ENCODE results near the gene BNC2. TPM values are rescaled to one million over a fixed set of nuclear protein-coding genes. Genes with fewer than 3 reads are reported as not detected.

Gene BNC2
- total and polyA plus RNA-seq, 5 donors from 2014 or later: not detected

DNA sequence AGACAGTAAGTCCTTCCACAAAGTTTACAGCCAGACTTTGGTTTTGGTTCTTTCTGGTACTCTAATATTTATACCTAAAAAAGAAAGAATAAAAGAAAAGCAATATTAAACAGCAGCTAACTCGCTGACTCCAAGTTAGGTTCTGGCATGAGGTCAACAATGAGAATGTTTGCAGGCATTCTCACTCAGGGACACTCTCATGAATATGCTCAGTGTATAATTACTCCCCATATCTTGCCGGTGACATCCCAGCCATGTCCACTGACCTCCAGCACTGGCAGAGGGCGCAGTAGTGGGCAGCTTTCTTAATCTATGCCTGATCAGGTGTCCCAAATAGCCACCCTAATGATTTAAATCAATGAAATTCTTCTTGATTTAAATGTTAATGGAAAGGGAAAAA is 151.5 kb downstream of the BNC2 start:
- no peak overlapping the region for H3K27ac Mint-ChIP-seq
- DNase-seq: no peak
- H3K27me3 ChIP-seq (ENCODE audit: control insufficient read depth, insufficient read depth, low read length): no peaks in the 10 kb centered on the region
- no peak overlapping the region for H3K27ac ChIP-seq (ENCODE audit: insufficient read depth, low read length, poor library complexity, severe bottlenecking)
- no peak for ATAC-seq (ENCODE audit: low read depth in 2 of 2)
- H3K9me3 Mint-ChIP-seq: peaks cover 0 to under 1% (median 0%) of the 10 kb centered on the region in 7 donors
- H3K27me3 Mint-ChIP-seq: no peaks in the 10 kb centered on the region
- no peaks in the 10 kb centered on the region for H3K4me1 ChIP-seq (ENCODE audit: control insufficient read depth, insufficient read depth, low read length, poor library complexity, severe bottlenecking)
- H3K36me3 Mint-ChIP-seq: no peaks in the 10 kb centered on the region
- H3K4me1 Mint-ChIP-seq: no peaks in the 10 kb centered on the region
- H3K4me3 ChIP-seq (ENCODE audit: low read depth, low read length): no peak overlapping the region
- H3K4me3 Mint-ChIP-seq: no peak overlapping the region
- no peaks in the 10 kb centered on the region for H3K9me3 ChIP-seq (ENCODE audit: control insufficient read depth in 2 of 2, low read length in 2 of 2)
- H3K36me3 ChIP-seq (ENCODE audit: control insufficient read depth, insufficient read depth, low read length): no peaks in the 10 kb centered on the region

- no peaks in the 10 kb centered on the region for H3K27me3 ChIP-seq (ENCODE audit: control insufficient read depth, insufficient read depth, low read length)
- Mint-ChIP-seq H3K36me3 (no peaks in the 10 kb centered on the region), H3K4me3 (no peak overlapping the region), H3K9me3 (peaks cover 0 to 2% (median 0%) of the 10 kb centered on the region in 7 donors), H3K27ac (no peak overlapping the region), H3K4me1 (no peaks in the 10 kb centered on the region), H3K27me3 (no peaks in the 10 kb centered on the region)
- H3K9me3 ChIP-seq (ENCODE audit: control insufficient read depth in 2 of 2, low read length in 2 of 2): no peaks in the 10 kb centered on the region
- no peak for ATAC-seq (ENCODE audit: low read depth in 2 of 2)
- DNase-seq: no peak
- H3K36me3 ChIP-seq (ENCODE audit: control insufficient read depth, insufficient read depth, low read length): no peaks in the 10 kb centered on the region
- H3K27ac ChIP-seq (ENCODE audit: insufficient read depth, low read length, poor library complexity, severe bottlenecking): no peak overlapping the region
- no peak overlapping the region for H3K4me3 ChIP-seq (ENCODE audit: low read depth, low read length)
- H3K4me1 ChIP-seq (ENCODE audit: control insufficient read depth, insufficient read depth, low read length, poor library complexity, severe bottlenecking): no peaks in the 10 kb centered on the region
Observed at GRCh38 chr9:16718296-16718695, 152.2 kb downstream of the BNC2 start.

GRCh38 chr9:16716601-16717000 is 153.9 kb downstream of the BNC2 start:
- no peak overlapping the region for H3K4me3 ChIP-seq (ENCODE audit: low read depth, low read length)
- no peaks in the 10 kb centered on the region for H3K36me3 ChIP-seq (ENCODE audit: control insufficient read depth, insufficient read depth, low read length)
- H3K9me3 Mint-ChIP-seq: peaks cover 0 to 2% (median 0%) of the 10 kb centered on the region in 7 donors
- H3K27ac ChIP-seq (ENCODE audit: insufficient read depth, low read length, poor library complexity, severe bottlenecking): no peak overlapping the region
- H3K36me3 Mint-ChIP-seq: no peaks in the 10 kb centered on the region
- H3K4me1 Mint-ChIP-seq: no peaks in the 10 kb centered on the region
- no peaks in the 10 kb centered on the region for H3K9me3 ChIP-seq (ENCODE audit: control insufficient read depth in 2 of 2, low read length in 2 of 2)
- H3K27me3 Mint-ChIP-seq: no peaks in the 10 kb centered on the region
- H3K4me1 ChIP-seq (ENCODE audit: control insufficient read depth, insufficient read depth, low read length, poor library complexity, severe bottlenecking): no peaks in the 10 kb centered on the region
- DNase-seq: no peak
- no peak overlapping the region for H3K27ac Mint-ChIP-seq
- H3K4me3 Mint-ChIP-seq: no peak overlapping the region
- ATAC-seq (ENCODE audit: low read depth in 2 of 2): no peak
- no peaks in the 10 kb centered on the region for H3K27me3 ChIP-seq (ENCODE audit: control insufficient read depth, insufficient read depth, low read length)

DNA sequence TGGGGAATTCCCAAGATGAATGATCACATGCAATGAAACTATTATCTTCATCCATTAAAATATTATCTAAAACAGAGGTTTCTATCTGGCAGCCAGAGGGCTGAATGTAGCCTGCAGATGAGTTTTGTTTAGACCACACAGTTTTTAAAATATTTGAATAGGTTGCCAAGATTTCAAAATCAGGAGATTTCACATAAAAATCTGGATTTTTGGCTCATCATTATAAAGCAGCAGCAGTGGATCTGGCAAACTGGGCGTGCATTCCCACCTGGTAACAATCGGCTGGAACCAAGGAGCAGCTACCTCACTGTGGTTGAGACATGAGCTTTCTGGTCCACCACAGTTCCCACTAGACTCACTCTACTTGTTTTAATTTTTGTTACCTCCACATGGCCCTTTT is 155.1 kb downstream of the BNC2 start:
- Mint-ChIP-seq H3K27ac (no peak overlapping the region), H3K27me3 (no peaks in the 10 kb centered on the region), H3K4me1 (no peaks in the 10 kb centered on the region), H3K36me3 (no peaks in the 10 kb centered on the region), H3K9me3 (peaks cover 0 to 3% (median 2%) of the 10 kb centered on the region in 7 donors), H3K4me3 (no peak overlapping the region)
- H3K27me3 ChIP-seq (ENCODE audit: control insufficient read depth, insufficient read depth, low read length): no peaks in the 10 kb centered on the region
- ATAC-seq (ENCODE audit: low read depth in 2 of 2) (no peak), DNase-seq (no peak)
- H3K9me3 ChIP-seq (ENCODE audit: control insufficient read depth in 2 of 2, low read length in 2 of 2): no peaks in the 10 kb centered on the region
- no peaks in the 10 kb centered on the region for H3K4me1 ChIP-seq (ENCODE audit: control insufficient read depth, insufficient read depth, low read length, poor library complexity, severe bottlenecking)
- H3K4me3 ChIP-seq (ENCODE audit: low read depth, low read length): no peak overlapping the region
- no peak overlapping the region for H3K27ac ChIP-seq (ENCODE audit: insufficient read depth, low read length, poor library complexity, severe bottlenecking)
- no peaks in the 10 kb centered on the region for H3K36me3 ChIP-seq (ENCODE audit: control insufficient read depth, insufficient read depth, low read length)

DNA sequence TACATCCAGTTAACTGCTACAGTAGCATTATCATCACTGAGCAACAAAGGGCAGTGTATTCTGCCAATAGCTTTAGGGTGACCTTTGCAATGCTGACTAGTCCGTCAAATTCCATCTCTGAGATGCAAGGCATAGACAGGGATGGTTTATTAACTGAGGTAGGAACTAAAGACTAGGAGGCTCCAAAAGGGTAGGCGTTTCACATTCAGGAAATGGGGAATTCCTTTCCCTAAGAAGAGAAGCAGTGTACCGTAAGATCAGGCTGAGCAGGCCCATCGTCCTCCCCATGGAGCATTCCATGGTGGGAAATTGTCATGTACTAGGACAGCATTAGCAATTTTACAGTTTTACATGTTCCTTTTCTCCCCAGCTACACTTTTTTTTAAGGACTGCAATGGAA is 157.7 kb downstream of the BNC2 start:
- DNase-seq (no peak), ATAC-seq (ENCODE audit: low read depth in 2 of 2) (no peak)
- H3K27me3 ChIP-seq (ENCODE audit: control insufficient read depth, insufficient read depth, low read length): no peaks in the 10 kb centered on the region
- H3K27me3 Mint-ChIP-seq: no peaks in the 10 kb centered on the region
- peaks cover 0 to 7% (median 2%) of the 10 kb centered on the region in 7 donors for H3K9me3 Mint-ChIP-seq
- H3K4me3 Mint-ChIP-seq: no peak overlapping the region
- H3K4me1 ChIP-seq (ENCODE audit: control insufficient read depth, insufficient read depth, low read length, poor library complexity, severe bottlenecking): no peaks in the 10 kb centered on the region
- no peaks in the 10 kb centered on the region for H3K36me3 Mint-ChIP-seq
- H3K9me3 ChIP-seq (ENCODE audit: control insufficient read depth in 2 of 2, low read length in 2 of 2): no peaks in the 10 kb centered on the region
- no peaks in the 10 kb centered on the region for H3K4me1 Mint-ChIP-seq
- H3K27ac ChIP-seq (ENCODE audit: insufficient read depth, low read length, poor library complexity, severe bottlenecking): no peak overlapping the region
- no peaks in the 10 kb centered on the region for H3K36me3 ChIP-seq (ENCODE audit: control insufficient read depth, insufficient read depth, low read length)
- no peak overlapping the region for H3K4me3 ChIP-seq (ENCODE audit: low read depth, low read length)
- no peak overlapping the region for H3K27ac Mint-ChIP-seq

DNA sequence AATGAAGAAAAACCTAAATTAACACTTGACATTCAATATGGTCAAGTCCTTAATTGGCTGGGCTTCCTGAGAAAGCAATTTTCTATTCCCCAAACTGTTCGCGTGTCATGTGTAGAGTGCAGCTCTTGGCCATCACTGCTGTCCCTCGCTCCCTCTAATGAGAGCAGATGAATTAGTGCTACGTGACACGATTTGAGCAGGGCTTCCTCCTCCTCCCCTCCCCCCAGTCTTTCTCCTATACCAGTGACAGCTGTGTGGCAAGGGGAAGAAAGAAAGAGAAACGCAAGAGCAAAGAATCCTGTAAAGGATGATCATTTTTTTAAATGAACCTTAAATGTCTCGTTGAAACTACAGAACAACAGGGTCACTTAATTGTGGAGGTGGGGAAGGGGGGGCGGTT is 159.6 kb downstream of the BNC2 start:
- H3K4me1 Mint-ChIP-seq: no peaks in the 10 kb centered on the region
- no peak overlapping the region for H3K27ac Mint-ChIP-seq
- Histone ChIP-seq H3K4me1 (ENCODE audit: control insufficient read depth, insufficient read depth, low read length, poor library complexity, severe bottlenecking) (no peaks in the 10 kb centered on the region), H3K27me3 (ENCODE audit: control insufficient read depth, insufficient read depth, low read length) (no peaks in the 10 kb centered on the region), H3K4me3 (ENCODE audit: low read depth, low read length) (no peak overlapping the region), H3K27ac (ENCODE audit: insufficient read depth, low read length, poor library complexity, severe bottlenecking) (no peak overlapping the region), H3K36me3 (ENCODE audit: control insufficient read depth, insufficient read depth, low read length) (no peaks in the 10 kb centered on the region), H3K9me3 (ENCODE audit: control insufficient read depth in 2 of 2, low read length in 2 of 2) (no peaks in the 10 kb centered on the region)
- no peak for DNase-seq
- H3K9me3 Mint-ChIP-seq: peaks cover 0 to 7% (median 4%) of the 10 kb centered on the region in 7 donors
- no peak for ATAC-seq (ENCODE audit: low read depth in 2 of 2)
- no peak overlapping the region for H3K4me3 Mint-ChIP-seq
- H3K27me3 Mint-ChIP-seq: no peaks in the 10 kb centered on the region
- no peaks in the 10 kb centered on the region for H3K36me3 Mint-ChIP-seq

DNA sequence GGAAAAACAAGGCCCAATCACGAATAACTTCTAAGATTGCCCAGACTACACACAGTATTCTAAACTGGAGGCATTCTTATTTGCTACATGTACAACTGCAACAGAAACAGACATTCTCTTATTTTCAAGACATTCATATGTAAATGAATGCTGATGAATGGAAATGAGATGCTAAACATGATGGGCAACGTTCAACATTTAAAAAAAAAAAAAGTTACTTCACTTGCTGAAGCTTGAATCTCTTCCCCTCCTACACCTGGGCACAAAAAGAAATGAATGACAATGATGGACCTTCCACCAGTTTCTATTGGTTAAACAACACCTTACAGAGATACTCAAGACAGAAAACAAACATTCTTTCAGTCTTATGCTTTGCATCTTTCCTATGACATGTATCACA is 160.5 kb downstream of the BNC2 start:
- no peak overlapping the region for H3K27ac Mint-ChIP-seq
- ATAC-seq (ENCODE audit: low read depth in 2 of 2): no peak
- H3K9me3 Mint-ChIP-seq: peaks cover 0 to 7% (median 4%) of the 10 kb centered on the region in 7 donors
- H3K27me3 Mint-ChIP-seq: no peaks in the 10 kb centered on the region
- H3K4me1 Mint-ChIP-seq: no peaks in the 10 kb centered on the region
- H3K27me3 ChIP-seq (ENCODE audit: control insufficient read depth, insufficient read depth, low read length): no peaks in the 10 kb centered on the region
- H3K36me3 Mint-ChIP-seq: no peaks in the 10 kb centered on the region
- H3K4me3 ChIP-seq (ENCODE audit: low read depth, low read length): no peak overlapping the region
- no peak overlapping the region for H3K4me3 Mint-ChIP-seq
- H3K9me3 ChIP-seq (ENCODE audit: control insufficient read depth in 2 of 2, low read length in 2 of 2): no peaks in the 10 kb centered on the region
- H3K36me3 ChIP-seq (ENCODE audit: control insufficient read depth, insufficient read depth, low read length): no peaks in the 10 kb centered on the region
- no peak for DNase-seq
- H3K4me1 ChIP-seq (ENCODE audit: control insufficient read depth, insufficient read depth, low read length, poor library complexity, severe bottlenecking): no peaks in the 10 kb centered on the region
- H3K27ac ChIP-seq (ENCODE audit: insufficient read depth, low read length, poor library complexity, severe bottlenecking): no peak overlapping the region

- no peaks in the 10 kb centered on the region for H3K4me1 Mint-ChIP-seq
- H3K27me3 ChIP-seq (ENCODE audit: control insufficient read depth, insufficient read depth, low read length): no peaks in the 10 kb centered on the region
- no peaks in the 10 kb centered on the region for H3K36me3 ChIP-seq (ENCODE audit: control insufficient read depth, insufficient read depth, low read length)
- H3K4me3 ChIP-seq (ENCODE audit: low read depth, low read length): no peak overlapping the region
- H3K27ac Mint-ChIP-seq: no peak overlapping the region
- ATAC-seq (ENCODE audit: low read depth in 2 of 2) (no peak), DNase-seq (no peak)
- H3K9me3 ChIP-seq (ENCODE audit: control insufficient read depth in 2 of 2, low read length in 2 of 2): no peaks in the 10 kb centered on the region
- no peaks in the 10 kb centered on the region for H3K4me1 ChIP-seq (ENCODE audit: control insufficient read depth, insufficient read depth, low read length, poor library complexity, severe bottlenecking)
- no peaks in the 10 kb centered on the region for H3K36me3 Mint-ChIP-seq
- H3K4me3 Mint-ChIP-seq: no peak overlapping the region
- H3K27ac ChIP-seq (ENCODE audit: insufficient read depth, low read length, poor library complexity, severe bottlenecking): no peak overlapping the region
- H3K9me3 Mint-ChIP-seq: peaks cover 0 to 5% (median 3%) of the 10 kb centered on the region in 7 donors
- no peaks in the 10 kb centered on the region for H3K27me3 Mint-ChIP-seq
Observed at GRCh38 chr9:16708656-16709435, 161.6 kb downstream of the BNC2 start.
